Measurements from ENCODE around the gene GSE1.

GSE1 gene

DNA sequence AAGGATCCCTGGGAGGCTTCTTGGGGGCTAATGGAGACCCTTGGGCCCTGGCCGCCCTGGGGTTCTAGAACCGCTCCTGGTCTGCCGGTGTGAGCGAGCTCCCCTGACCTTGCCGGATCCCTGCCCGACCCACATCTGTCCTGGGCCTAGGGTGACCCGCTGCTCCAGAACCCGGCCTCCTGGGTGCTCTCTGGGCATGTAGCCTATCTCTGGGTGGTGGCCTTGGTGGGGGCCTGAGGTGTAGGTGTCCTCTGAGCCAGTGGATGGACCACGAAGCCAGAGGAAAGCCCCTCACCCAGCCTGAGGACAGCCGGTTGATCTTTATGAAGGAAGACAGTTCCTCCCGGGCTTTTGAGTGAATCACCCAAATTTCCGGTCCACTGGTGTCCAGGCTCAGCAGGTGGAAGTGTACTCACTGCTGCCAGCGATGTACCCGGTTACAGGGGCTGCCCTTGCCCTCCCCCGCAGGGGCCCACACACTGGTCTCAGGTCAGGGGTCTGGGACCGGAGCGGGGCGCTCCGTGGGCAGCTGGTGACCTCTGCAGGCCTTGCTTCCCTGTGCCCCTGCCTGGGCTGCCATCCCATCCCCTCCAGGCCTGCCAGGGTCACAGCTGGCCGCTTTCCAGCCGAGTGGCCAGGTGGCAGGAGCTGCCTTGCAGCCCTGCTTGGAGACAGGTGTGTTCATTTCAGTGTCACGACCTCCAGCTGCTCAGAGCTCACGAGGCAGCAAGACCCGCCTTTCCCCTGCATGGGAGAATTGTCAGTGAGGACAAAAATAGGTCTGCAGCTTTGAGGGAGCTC, 10.5 kb upstream of the GSE1 start:
- no peak for DNase-seq
- Histone ChIP-seq H2BK12ac (ENCODE audit: low read length in 2 of 2) (peak overlapping the region in 1 of 2 experiments; percentile 23), H3K4me3 (ENCODE audit: insufficient read depth in 1 of 2, low read depth in 1 of 2, low read length in 2 of 2) (no peak overlapping the region), H3K23ac (ENCODE audit: low read length in 2 of 2) (peak overlapping the region in 1 of 2 experiments; percentile 40), H4K91ac (ENCODE audit: low read length) (no peak overlapping the region), H3K27me3 (ENCODE audit: control insufficient read depth in 1 of 2, insufficient read depth in 1 of 2, low read length in 2 of 2) (no peaks in the 10 kb centered on the region), H3K4me2 (ENCODE audit: low read length, poor library complexity, severe bottlenecking) (no peak overlapping the region), H2BK5ac (ENCODE audit: low read depth, low read length, poor library complexity, severe bottlenecking) (no peak overlapping the region), H3K79me1 (replicated peaks; ENCODE audit: low read length, poor library complexity, severe bottlenecking) (peaks cover 52% of the 10 kb centered on the region), H3K14ac (ENCODE audit: low read length in 2 of 2) (peak overlapping the region in 1 of 2 experiments; percentile 6), H3K4ac (ENCODE audit: low read depth in 1 of 2, low read length in 2 of 2) (peak overlapping the region; percentile 24 to 48), H2AFZ (ENCODE audit: low read depth, low read length) (no peak overlapping the region), H4K8ac (ENCODE audit: low read length) (peak overlapping the region; percentile 27), H3K18ac (ENCODE audit: low read depth in 1 of 2, low read length in 2 of 2) (peak overlapping the region; percentile 38 to 44), H3K27ac (ENCODE audit: low read length, poor library complexity, severe bottlenecking) (no peak overlapping the region), H3K9ac (ENCODE audit: low read length) (no peak overlapping the region), H3K9me3 (ENCODE audit: control insufficient read depth, low read length) (no peaks in the 10 kb centered on the region), H3K36me3 (ENCODE audit: control insufficient read depth in 1 of 2, insufficient read depth in 2 of 2, low read depth in 1 of 2, low read length in 2 of 2) (peaks cover 0 to 13% of the 10 kb centered on the region in 2 experiments), H2AK5ac (ENCODE audit: low read length, severe bottlenecking) (peak overlapping the region; percentile 10), H2BK120ac (ENCODE audit: low read depth, low read length) (no peak overlapping the region), H3K4me1 (ENCODE audit: control insufficient read depth, insufficient read depth, low read depth, low read length) (peaks cover 44% of the 10 kb centered on the region), H2BK15ac (ENCODE audit: low read depth, poor library complexity, severe bottlenecking) (peak overlapping the region; percentile 73)
- WGBS = 72% methylated on average over 24 of the region's 24 CpGs

- 81% methylated on average over 10 of the region's 12 CpGs for WGBS
These were observed 9.8 kb upstream of the GSE1 start for GRCh38 chr16:85603203-85603755.

GRCh38 chr16:85604145-85604705, 8.9 kb upstream of the GSE1 start:
- Histone ChIP-seq H3K4me2 (ENCODE audit: low read length, poor library complexity, severe bottlenecking) (no peak overlapping the region), H3K36me3 (ENCODE audit: control insufficient read depth in 1 of 2, insufficient read depth in 2 of 2, low read depth in 1 of 2, low read length in 2 of 2) (peaks cover 0 to 18% of the 10 kb centered on the region in 2 experiments), H2AFZ (ENCODE audit: low read depth, low read length) (no peak overlapping the region), H3K27ac (ENCODE audit: low read length, poor library complexity, severe bottlenecking) (no peak overlapping the region), H3K23ac (ENCODE audit: low read length in 2 of 2) (no peak overlapping the region), H2AK5ac (ENCODE audit: low read length, severe bottlenecking) (no peak overlapping the region), H2BK15ac (ENCODE audit: low read depth, poor library complexity, severe bottlenecking) (no peak overlapping the region), H4K91ac (ENCODE audit: low read length) (no peak overlapping the region), H2BK120ac (ENCODE audit: low read depth, low read length) (no peak overlapping the region), H4K8ac (ENCODE audit: low read length) (no peak overlapping the region), H3K4me3 (ENCODE audit: insufficient read depth in 1 of 2, low read depth in 1 of 2, low read length in 2 of 2) (no peak overlapping the region), H3K27me3 (ENCODE audit: control insufficient read depth in 1 of 2, insufficient read depth in 1 of 2, low read length in 2 of 2) (no peaks in the 10 kb centered on the region), H2BK5ac (ENCODE audit: low read depth, low read length, poor library complexity, severe bottlenecking) (no peak overlapping the region), H3K4ac (ENCODE audit: low read depth in 1 of 2, low read length in 2 of 2) (no peak overlapping the region), H3K4me1 (ENCODE audit: control insufficient read depth, insufficient read depth, low read depth, low read length) (peaks cover 48% of the 10 kb centered on the region), H3K14ac (ENCODE audit: low read length in 2 of 2) (no peak overlapping the region), H3K9ac (ENCODE audit: low read length) (no peak overlapping the region), H2BK12ac (ENCODE audit: low read length in 2 of 2) (no peak overlapping the region), H3K79me1 (replicated peaks; ENCODE audit: low read length, poor library complexity, severe bottlenecking) (peaks cover 53% of the 10 kb centered on the region), H3K18ac (ENCODE audit: low read depth in 1 of 2, low read length in 2 of 2) (no peak overlapping the region), H3K9me3 (ENCODE audit: control insufficient read depth, low read length) (no peaks in the 10 kb centered on the region)
- WGBS = 95% methylated on average over 8 of the region's 11 CpGs
- no peak for DNase-seq

More at GRCh38 chr16:85603203-85603755, 9.8 kb upstream of the GSE1 start:
- Histone ChIP-seq H4K91ac (ENCODE audit: low read length) (no peak overlapping the region), H3K4me1 (ENCODE audit: control insufficient read depth, insufficient read depth, low read depth, low read length) (peaks cover 48% of the 10 kb centered on the region), H2AFZ (ENCODE audit: low read depth, low read length) (no peak overlapping the region), H3K9ac (ENCODE audit: low read length) (no peak overlapping the region), H3K9me3 (ENCODE audit: control insufficient read depth, low read length) (no peaks in the 10 kb centered on the region), H2BK15ac (ENCODE audit: low read depth, poor library complexity, severe bottlenecking) (no peak overlapping the region), H3K23ac (ENCODE audit: low read length in 2 of 2) (no peak overlapping the region), H2BK5ac (ENCODE audit: low read depth, low read length, poor library complexity, severe bottlenecking) (no peak overlapping the region), H2BK12ac (ENCODE audit: low read length in 2 of 2) (no peak overlapping the region), H3K36me3 (ENCODE audit: control insufficient read depth in 1 of 2, insufficient read depth in 2 of 2, low read depth in 1 of 2, low read length in 2 of 2) (peaks cover 0 to 15% of the 10 kb centered on the region in 2 experiments), H3K18ac (ENCODE audit: low read depth in 1 of 2, low read length in 2 of 2) (peak overlapping the region in 1 of 2 experiments; percentile 32), H3K14ac (ENCODE audit: low read length in 2 of 2) (no peak overlapping the region), H2BK120ac (ENCODE audit: low read depth, low read length) (no peak overlapping the region), H3K27ac (ENCODE audit: low read length, poor library complexity, severe bottlenecking) (no peak overlapping the region), H4K8ac (ENCODE audit: low read length) (peak overlapping the region; percentile 19), H3K4me2 (ENCODE audit: low read length, poor library complexity, severe bottlenecking) (no peak overlapping the region), H2AK5ac (ENCODE audit: low read length, severe bottlenecking) (no peak overlapping the region), H3K4ac (ENCODE audit: low read depth in 1 of 2, low read length in 2 of 2) (no peak overlapping the region), H3K79me1 (replicated peaks; ENCODE audit: low read length, poor library complexity, severe bottlenecking) (peaks cover 54% of the 10 kb centered on the region), H3K27me3 (ENCODE audit: control insufficient read depth in 1 of 2, insufficient read depth in 1 of 2, low read length in 2 of 2) (no peaks in the 10 kb centered on the region), H3K4me3 (ENCODE audit: insufficient read depth in 1 of 2, low read depth in 1 of 2, low read length in 2 of 2) (no peak overlapping the region)
- DNase-seq = peak; percentile 62

Measured in mesenchymal stem cell (in vitro differentiated cells and primary cell).